Activated naive CD8-positive, alpha-beta T cell (primary cell): Measurements from ENCODE around the gene FILIP1.

Experiments used
- H3K27ac Mint-ChIP-seq: one replicate; pipeline ENCODE4 v1.8.0; 2021; ENCODE audit warnings: mixed read lengths
- H3K27me3 Mint-ChIP-seq: one replicate; pipeline ENCODE4 v1.8.0; 2021; ENCODE audit warnings: mixed read lengths
- H3K36me3 Mint-ChIP-seq: one replicate; pipeline ENCODE4 v1.8.0; 2021; ENCODE audit warnings: mixed read lengths
- H3K4me1 Mint-ChIP-seq: one replicate; pipeline ENCODE4 v1.8.0; 2021; ENCODE audit warnings: low read depth, mixed read lengths
- H3K4me3 Mint-ChIP-seq: one replicate; pipeline ENCODE4 v1.8.0; 2021; ENCODE audit warnings: mild to moderate bottlenecking, mixed read lengths
- H3K9me3 Mint-ChIP-seq: one replicate; pipeline ENCODE4 v1.8.0; 2021; ENCODE audit warnings: low read depth, mixed read lengths

FILIP1 gene

GRCh38 chr6:75377386-75377785 lies 116.2 kb downstream of the FILIP1 start:
- Mint-ChIP-seq H3K27ac (no peak overlapping the region), H3K4me1 (no peaks in the 10 kb centered on the region), H3K27me3 (peaks cover 7% of the 10 kb centered on the region), H3K4me3 (no peak overlapping the region), H3K36me3 (no peaks in the 10 kb centered on the region), H3K9me3 (peaks cover 5% of the 10 kb centered on the region)

- Mint-ChIP-seq H3K9me3 (peaks cover 7% of the 10 kb centered on the region), H3K36me3 (no peaks in the 10 kb centered on the region), H3K4me1 (no peaks in the 10 kb centered on the region), H3K27me3 (peaks cover 4% of the 10 kb centered on the region), H3K27ac (no peak overlapping the region), H3K4me3 (no peak overlapping the region)
Measured at GRCh38 chr6:75376347-75377024, 117.1 kb downstream of the FILIP1 start.

GRCh38 chr6:75374961-75375400 lies 118.6 kb downstream of the FILIP1 start:
- Mint-ChIP-seq H3K9me3 (peaks cover 7% of the 10 kb centered on the region), H3K36me3 (no peaks in the 10 kb centered on the region), H3K27me3 (peaks cover 4% of the 10 kb centered on the region), H3K4me3 (no peak overlapping the region), H3K27ac (no peak overlapping the region), H3K4me1 (no peaks in the 10 kb centered on the region)

GRCh38 chr6:75372884-75373283 lies 120.7 kb downstream of the FILIP1 start:
- no peak overlapping the region for H3K27ac Mint-ChIP-seq
- H3K27me3 Mint-ChIP-seq: peaks cover 9% of the 10 kb centered on the region
- H3K4me3 Mint-ChIP-seq: no peak overlapping the region
- no peaks in the 10 kb centered on the region for H3K4me1 Mint-ChIP-seq
- H3K9me3 Mint-ChIP-seq: peaks cover 7% of the 10 kb centered on the region
- H3K36me3 Mint-ChIP-seq: no peaks in the 10 kb centered on the region

GRCh38 chr6:75370011-75370410 lies 123.6 kb downstream of the FILIP1 start:
- peaks cover 7% of the 10 kb centered on the region for H3K9me3 Mint-ChIP-seq
- H3K27ac Mint-ChIP-seq: no peak overlapping the region
- H3K36me3 Mint-ChIP-seq: no peaks in the 10 kb centered on the region
- peaks cover 9% of the 10 kb centered on the region for H3K27me3 Mint-ChIP-seq
- H3K4me3 Mint-ChIP-seq: no peak overlapping the region
- H3K4me1 Mint-ChIP-seq: no peaks in the 10 kb centered on the region

- Mint-ChIP-seq H3K36me3 (no peaks in the 10 kb centered on the region), H3K27me3 (peaks cover 12% of the 10 kb centered on the region), H3K9me3 (peaks cover 7% of the 10 kb centered on the region), H3K27ac (no peak overlapping the region), H3K4me1 (no peaks in the 10 kb centered on the region), H3K4me3 (no peak overlapping the region)
Measured at GRCh38 chr6:75368864-75369402, 124.7 kb downstream of the FILIP1 start.

- Mint-ChIP-seq H3K4me1 (no peaks in the 10 kb centered on the region), H3K9me3 (peaks cover 7% of the 10 kb centered on the region), H3K36me3 (no peaks in the 10 kb centered on the region), H3K27me3 (peaks cover 13% of the 10 kb centered on the region), H3K27ac (no peak overlapping the region), H3K4me3 (no peak overlapping the region)
Measured at GRCh38 chr6:75368151-75368779, 125.3 kb downstream of the FILIP1 start.

- peaks cover 1% of the 10 kb centered on the region for H3K36me3 Mint-ChIP-seq
- no peak overlapping the region for H3K27ac Mint-ChIP-seq
- H3K4me3 Mint-ChIP-seq: no peak overlapping the region
- H3K27me3 Mint-ChIP-seq: peaks cover 8% of the 10 kb centered on the region
- no peaks in the 10 kb centered on the region for H3K4me1 Mint-ChIP-seq
- H3K9me3 Mint-ChIP-seq: no peaks in the 10 kb centered on the region
Measured at GRCh38 chr6:75363304-75363703, 130.3 kb downstream of the FILIP1 start.

GRCh38 chr6:75353644-75354043 lies 140.0 kb downstream of the FILIP1 start:
- Mint-ChIP-seq H3K9me3 (no peaks in the 10 kb centered on the region), H3K4me1 (no peaks in the 10 kb centered on the region), H3K27ac (no peak overlapping the region), H3K27me3 (peaks cover 15% of the 10 kb centered on the region), H3K4me3 (no peak overlapping the region), H3K36me3 (peaks cover 3% of the 10 kb centered on the region)

GRCh38 chr6:75351570-75351969 lies 142.0 kb downstream of the FILIP1 start:
- Mint-ChIP-seq H3K9me3 (no peaks in the 10 kb centered on the region), H3K27ac (no peak overlapping the region), H3K36me3 (no peaks in the 10 kb centered on the region), H3K4me3 (no peak overlapping the region), H3K4me1 (no peaks in the 10 kb centered on the region), H3K27me3 (peaks cover 11% of the 10 kb centered on the region)

- Mint-ChIP-seq H3K9me3 (no peaks in the 10 kb centered on the region), H3K4me3 (no peak overlapping the region), H3K4me1 (no peaks in the 10 kb centered on the region)
Measured at GRCh38 chr6:75350808-75351207, 142.8 kb downstream of the FILIP1 start.

GRCh38 chr6:75350156-75350555 lies 143.4 kb downstream of the FILIP1 start:
- Mint-ChIP-seq H3K4me1 (no peaks in the 10 kb centered on the region), H3K36me3 (no peaks in the 10 kb centered on the region), H3K9me3 (no peaks in the 10 kb centered on the region), H3K4me3 (no peak overlapping the region), H3K27ac (no peak overlapping the region), H3K27me3 (peaks cover 13% of the 10 kb centered on the region)

More at GRCh38 chr6:75350808-75351207, 142.8 kb downstream of the FILIP1 start:
- Mint-ChIP-seq H3K27me3 (peaks cover 13% of the 10 kb centered on the region), H3K27ac (no peak overlapping the region), H3K36me3 (no peaks in the 10 kb centered on the region)

GRCh38 chr6:75349262-75349984 lies 144.2 kb downstream of the FILIP1 start:
- no peak overlapping the region for H3K4me3 Mint-ChIP-seq
- no peaks in the 10 kb centered on the region for H3K9me3 Mint-ChIP-seq
- no peaks in the 10 kb centered on the region for H3K36me3 Mint-ChIP-seq
- no peak overlapping the region for H3K27ac Mint-ChIP-seq
- H3K27me3 Mint-ChIP-seq: peaks cover 13% of the 10 kb centered on the region
- no peaks in the 10 kb centered on the region for H3K4me1 Mint-ChIP-seq

- Mint-ChIP-seq H3K36me3 (no peaks in the 10 kb centered on the region), H3K4me1 (no peaks in the 10 kb centered on the region), H3K27me3 (peaks cover 13% of the 10 kb centered on the region), H3K4me3 (no peak overlapping the region), H3K9me3 (no peaks in the 10 kb centered on the region), H3K27ac (no peak overlapping the region)
Measured at GRCh38 chr6:75348882-75349261, 144.7 kb downstream of the FILIP1 start.
